Measurements from ENCODE around the gene NAV2.
A peak's percentile ranks its signal among the peaks of the same experiment; 100 is the strongest.

Gene NAV2

DNA sequence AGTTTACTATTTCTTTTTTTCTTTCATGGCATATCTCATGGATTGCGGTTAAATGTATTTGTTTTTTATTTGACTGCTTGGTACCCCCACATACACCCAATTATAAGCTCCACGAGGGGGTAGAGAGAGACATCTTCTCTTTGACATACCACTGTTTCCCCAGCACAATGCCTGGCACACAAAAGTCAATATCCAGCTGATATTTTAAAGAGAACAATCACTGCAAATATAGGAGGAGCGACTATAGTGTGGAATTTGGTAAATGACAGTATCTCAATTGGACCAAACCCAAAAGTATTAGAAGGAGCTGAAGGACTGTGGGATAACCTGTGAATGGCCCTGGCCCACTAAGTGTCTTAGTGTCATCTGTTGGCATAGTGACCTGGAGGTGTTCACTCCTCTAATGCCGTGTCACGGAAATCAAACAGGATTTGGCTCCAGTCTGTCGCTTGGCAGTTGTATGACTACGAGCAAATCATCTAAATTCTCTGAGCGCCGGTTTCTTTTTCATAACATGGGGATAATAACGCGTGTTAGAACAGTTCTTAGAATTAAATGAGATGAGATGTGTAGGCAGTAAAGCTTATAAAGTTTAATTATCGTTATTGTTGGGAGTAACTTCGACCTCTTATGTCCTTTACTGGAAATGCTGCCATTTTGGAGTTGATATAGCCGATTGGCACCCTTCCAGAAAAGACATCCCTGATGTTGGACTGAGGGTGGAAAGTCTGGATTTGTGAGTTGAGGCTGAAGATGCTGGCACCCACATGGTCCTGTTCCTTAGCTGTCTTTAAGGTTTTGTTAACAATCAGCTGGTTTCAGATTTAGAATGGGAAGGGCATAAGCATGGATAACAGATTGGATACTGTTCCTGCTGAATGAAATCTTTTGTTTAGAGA is 303.1 kb downstream of the NAV2 start:
- DNase-seq (ENCODE audit: low read depth, low spot score), result no peak

DNA sequence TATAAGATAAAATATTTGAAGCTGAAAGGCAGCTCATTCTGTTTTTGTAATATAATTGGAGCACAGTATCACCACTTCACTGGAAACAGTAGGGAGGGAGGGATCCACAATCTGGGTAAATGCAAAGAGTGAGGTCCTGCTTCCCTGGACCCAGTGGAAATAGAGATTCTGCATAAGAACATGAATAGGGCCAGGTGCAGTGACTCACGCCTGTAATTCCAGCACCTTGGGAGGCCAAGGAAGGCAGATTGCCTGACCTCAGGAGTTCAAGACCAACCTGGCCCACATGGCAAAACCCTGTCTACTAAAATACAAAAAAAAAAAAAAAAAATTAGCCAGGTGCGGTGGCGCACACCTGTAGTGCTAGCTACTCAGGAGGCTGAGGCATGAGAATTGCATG is 303.9 kb downstream of the NAV2 start:
- DNase-seq (ENCODE audit: low read depth, low spot score), result no peak

DNA sequence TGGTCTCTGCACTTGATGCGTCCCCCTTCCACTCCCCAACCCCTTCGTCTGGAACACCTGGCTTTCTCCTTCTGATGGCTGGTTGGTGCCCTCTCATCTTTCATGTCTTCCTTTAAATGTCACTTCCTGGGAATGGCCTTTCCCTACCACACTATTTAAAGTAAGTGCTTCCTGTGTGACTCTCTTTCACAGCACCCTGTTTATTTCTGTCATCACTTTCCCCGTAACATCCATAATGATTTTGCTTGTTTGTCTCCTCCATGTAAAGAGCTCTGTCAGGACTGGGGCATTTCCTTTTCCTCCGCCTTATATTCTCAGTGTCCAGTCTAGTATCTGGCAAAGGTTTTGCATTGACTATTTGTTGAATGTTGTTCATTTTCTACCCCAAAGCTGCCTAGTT is 304.7 kb downstream of the NAV2 start:
- DNase-seq (ENCODE audit: low read depth, low spot score), result no peak

DNA sequence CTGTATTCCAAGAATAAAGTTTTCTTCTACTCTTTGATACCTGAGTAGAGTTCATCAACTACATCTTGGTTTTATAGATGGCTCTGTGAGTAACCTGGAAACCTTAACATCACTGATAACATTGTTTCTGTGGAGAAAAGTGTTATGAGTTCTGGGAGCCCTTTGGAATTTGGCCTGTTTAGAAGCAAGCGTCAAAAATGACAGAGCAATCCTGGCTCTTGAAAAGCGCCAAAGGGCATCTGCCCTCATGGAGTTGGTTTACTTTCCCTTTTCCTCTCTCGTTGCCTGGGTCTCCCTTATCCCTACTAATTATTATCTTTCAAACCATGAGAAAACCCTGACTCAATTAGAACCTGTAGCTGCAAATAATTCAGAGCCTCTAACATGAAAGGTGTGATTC is 307.6 kb downstream of the NAV2 start:
- DNase-seq (ENCODE audit: low read depth, low spot score), result no peak

DNA sequence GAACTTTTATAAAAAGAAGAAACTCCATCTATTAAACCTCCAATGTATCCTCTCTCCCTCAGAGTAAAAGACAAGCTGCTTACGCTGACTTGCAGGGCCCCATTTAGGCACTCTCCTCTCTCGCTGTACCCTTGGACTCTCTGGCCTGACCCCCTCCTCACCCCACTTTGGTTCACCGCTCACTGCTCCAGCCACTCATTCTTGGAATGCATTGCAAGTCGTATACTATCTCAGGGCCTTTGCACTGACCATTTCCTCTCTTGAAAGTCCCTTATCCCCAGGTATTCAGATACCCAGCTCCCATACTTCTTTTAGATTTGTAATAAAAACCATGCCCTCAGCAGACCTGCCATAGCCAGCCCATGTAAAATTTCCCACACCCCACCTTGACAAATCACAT is 308.1 kb downstream of the NAV2 start:
- no peak for DNase-seq (ENCODE audit: low read depth, low spot score)

DNA sequence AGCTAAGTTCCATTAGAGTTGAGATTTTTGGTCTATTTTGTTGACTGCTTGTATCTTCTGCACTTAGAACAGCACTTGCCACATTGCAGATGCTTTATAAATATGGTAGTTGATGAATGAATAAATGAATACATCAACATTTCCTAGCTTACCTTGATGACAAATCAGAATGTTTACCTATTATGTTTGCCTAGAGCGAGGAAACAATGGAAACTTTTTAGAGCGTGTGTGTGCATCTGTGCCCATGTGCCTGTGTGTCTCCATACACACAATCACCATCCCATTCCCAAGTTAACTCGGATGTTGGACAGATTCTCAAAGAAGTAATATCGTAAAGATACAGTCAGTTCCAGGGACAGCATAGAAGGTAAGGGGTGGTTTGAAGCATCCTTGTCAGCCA is 308.6 kb downstream of the NAV2 start:
- DNase-seq (ENCODE audit: low read depth, low spot score), result no peak

DNA sequence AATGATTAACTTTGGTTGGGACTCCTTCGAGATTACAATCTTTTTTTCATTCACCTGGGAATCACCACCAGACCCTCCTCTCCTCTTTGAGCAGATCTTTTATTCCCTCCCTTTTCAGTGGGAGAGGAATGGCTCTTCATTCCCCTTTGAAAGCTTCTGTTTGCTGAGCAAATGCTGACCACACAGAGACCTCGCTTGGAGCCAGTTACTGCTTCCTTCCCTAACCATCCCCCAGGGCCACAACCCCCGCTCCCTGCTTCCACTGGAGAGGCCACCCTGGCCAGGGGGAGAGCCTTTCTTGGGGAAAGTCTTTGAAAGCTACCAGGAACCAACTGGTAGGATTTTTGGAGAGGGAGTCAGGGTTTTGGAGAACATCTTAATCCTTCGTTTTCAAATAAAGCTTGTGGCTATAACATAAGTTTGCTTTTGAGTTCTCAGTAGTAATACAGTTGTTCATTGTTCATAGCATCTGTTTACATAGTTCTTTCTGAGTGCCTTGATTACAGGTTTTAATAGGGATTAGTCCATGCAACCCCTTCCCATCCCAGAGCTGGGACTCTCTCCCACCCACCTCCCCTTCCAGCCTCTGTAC is 309.2 kb downstream of the NAV2 start:
- DNase-seq (ENCODE audit: low read depth, low spot score), result no peak

DNA sequence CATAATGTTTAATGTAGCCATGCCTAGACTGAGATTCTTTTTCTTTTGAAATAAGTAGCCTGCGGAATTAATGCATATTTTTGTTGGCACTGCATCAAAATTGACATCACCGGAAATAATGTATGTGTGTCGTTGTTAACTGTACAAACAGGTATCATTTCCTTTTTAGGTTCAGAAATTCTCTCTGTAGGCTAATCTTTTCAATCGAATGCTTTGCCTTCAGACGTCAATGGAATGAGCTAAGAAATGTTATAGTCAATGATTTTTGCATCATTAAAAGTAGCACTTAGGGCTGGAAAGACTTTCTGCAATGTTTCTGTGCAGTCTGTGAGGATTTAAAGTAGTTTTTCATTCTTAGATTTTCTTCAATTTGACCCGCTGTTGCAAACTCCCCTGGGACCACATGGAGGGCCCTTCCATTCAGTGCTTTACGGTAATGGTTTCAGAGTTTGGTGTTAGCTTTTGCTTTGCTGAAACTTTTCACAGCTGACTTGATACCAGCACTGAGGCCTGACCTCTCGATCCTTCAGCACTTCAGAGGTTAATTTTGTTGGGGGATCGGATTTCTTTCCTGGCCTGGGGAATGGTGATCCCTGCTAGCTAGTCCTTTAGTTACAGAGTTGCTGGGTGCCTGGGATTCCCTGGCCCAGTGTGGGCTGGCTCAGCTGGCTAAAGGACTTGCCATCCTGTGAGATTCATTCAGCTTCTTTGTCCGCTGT is 309.9 kb downstream of the NAV2 start:
- no peak for DNase-seq (ENCODE audit: low read depth, low spot score)

DNA sequence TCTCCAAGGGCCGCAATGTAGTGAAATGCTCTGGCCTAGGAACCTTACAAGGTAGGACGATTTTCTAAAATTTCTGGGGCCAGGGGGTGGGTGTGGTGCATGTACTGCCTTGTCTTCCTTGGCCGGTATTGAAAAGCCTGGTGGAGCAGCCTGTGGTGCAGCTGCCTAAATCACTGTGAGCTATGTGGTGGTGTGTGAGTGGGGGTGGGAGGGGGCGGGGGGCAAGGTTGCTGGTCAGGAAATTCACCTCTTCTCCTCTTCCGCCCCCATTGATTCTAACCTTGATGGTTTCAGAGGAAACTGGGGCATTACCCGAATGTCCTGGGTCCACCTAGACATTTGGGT is 310.4 kb downstream of the NAV2 start:
- no peak for DNase-seq (ENCODE audit: low read depth, low spot score)

DNA sequence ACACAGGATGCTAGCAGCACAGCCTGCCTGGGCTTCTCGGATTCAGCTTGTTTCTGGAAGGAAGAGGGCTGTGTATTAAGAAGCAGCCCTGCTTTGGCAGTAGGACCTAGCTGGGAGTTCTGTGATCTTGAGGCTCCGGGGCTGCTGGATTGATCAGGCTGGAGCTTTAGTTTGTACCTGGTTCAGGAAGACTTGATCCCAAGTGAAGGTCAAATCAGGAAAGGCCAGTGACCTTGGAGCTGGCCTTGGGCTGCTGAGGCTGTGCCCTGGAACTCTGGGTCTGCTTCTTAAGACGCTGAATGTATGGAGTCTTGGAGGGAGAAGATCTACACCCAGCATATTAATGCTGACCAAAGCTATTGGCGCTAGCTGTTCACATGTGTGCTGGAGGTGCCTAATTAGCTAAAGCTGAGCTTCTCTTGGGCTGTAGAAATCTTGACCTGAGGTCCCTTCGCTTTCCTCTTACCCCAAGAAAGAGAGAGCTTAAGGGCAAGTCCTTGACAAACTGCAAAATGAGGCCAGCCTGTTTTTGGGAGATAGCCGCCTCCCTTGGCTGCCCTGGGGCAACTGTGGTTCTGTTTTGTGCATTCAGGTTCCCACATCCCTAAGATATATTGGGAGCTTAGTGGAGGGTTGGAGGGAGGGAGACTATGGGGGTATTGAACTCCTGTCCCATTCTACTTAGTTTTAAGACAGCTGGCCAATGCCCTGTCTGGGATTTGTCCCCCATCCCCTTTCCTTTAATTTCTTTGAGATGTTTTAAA is 311.7 kb downstream of the NAV2 start:
- no peak for DNase-seq (ENCODE audit: low read depth, low spot score)

DNA sequence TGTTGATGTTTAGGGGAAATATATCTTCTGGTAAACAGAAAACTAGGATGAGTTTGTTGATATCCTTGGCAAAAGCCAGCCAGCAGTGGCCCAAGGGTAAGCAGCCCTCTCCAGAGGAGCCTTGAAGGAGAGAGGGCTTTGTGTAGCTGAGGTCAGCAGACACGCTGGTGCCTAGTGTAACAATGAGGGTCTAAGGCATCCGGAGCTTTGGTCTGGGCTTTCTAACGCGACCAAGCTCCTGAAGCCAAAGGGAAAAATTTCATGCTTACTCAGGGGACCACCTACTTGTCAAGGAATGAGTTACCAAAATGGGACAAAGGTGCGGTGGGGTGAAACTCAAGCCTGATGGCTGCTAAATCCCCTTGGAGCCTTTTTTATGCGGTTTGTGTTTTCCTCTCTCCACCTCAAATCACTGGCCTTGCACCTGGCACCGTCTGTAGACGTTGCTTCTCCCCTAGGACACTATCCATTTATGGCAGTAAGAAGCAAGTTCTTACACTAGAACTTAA is 312.7 kb downstream of the NAV2 start:
- no peak for DNase-seq (ENCODE audit: low read depth, low spot score)

DNA sequence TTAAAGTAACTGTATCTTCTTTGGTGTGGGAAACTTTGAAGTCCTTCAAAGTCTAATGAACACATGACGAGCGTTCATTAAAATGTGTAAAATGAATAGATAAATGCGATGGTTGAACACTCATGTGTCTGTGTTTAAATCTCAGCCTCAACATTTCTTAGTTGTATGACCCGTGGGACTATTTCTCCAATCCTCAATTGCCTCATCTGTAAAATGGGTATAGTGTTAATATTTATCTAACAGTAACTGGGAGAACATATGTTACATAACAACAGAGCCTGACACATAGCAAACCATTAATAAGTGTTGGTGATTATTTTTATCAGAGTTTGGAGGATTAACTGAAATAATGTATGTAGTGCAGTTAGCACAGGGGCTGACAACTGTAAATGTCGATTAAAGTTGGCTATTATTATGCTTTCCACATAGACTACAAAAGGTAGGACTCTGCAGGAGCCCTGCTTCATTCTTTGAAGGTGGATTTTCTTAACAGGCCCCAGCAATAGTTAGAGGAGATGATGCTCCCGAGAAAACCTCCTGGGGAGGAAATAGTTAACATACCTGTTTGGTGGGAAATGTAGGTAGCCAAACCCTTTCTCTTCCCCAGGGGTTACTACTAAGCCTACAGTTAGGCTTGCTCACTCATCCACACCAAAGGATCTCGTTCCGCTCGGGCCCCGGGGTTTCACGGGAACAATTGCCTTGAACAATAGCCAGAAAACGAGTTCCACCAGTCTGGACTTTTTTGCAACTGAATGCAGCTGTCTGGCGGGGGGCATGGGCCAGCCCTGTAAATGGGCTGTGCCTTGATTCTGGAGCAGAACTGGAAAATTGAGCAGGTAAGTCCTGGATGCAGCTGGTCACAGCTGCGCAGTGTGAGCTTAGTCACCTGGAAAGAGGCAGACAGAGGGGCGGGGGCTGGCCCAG is 314.3 kb downstream of the NAV2 start:
- no peak for DNase-seq (ENCODE audit: low read depth, low spot score)

DNA sequence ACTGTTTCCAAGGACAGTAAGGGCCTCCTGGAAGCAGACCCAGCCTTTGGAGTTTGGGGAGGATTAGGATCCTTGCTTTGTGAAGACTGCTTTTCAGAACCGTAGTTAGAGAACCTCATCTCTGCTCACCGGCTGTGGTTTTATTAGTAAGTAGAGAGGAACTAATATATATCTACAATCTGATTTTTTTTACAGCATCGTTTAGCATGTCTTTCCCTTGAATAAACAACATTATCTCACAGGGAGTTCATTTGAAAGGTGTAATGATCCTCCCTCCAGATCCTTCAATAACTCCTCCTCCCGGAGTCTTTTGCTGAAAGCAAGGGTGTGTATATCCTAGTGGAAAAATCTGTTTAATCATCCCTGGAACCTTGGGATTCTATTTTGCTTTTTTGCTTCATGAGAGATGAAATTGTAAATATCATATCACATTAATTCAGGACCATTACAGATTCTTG is 314.9 kb downstream of the NAV2 start:
- DNase-seq (ENCODE audit: low read depth, low spot score), result no peak

DNA sequence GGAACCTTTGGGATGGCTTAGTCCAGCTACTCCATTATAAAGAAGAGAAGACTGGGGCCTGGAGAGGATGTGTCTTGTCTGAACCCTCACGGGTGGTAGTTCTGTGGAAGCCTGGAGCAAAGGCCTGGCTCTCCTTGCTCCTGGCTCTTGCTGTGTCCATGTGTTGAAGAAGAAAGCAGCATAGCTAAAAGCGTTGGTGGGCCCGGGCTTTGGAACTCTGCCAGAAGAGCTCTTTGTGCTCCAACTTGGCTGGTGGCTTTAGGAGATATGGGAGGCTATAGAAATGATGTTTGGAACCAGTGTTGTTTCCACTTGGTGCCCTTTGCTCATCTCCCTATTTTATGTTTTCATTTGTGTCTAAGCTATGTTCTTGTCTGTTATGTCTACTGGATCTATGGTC is 316.6 kb downstream of the NAV2 start:
- DNase-seq (ENCODE audit: low read depth, low spot score), result no peak

DNA sequence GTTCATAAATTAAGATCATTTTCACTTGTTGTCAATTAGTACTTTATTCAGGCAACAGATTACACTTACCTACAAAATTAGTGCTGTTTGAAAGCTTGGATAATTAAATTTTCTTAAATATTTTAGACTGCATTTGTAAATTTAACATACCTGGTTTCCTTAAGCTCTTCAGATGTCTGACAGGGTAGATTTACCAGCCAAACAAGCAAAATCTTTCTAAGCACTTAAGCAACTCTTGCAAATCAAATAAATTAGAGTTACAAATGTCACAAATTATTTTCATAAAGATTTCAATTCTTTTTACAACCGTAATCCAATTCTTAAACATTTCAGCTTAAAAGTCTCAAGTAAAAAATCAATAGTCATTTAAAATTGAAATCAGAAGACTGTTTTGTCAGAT is 317.8 kb downstream of the NAV2 start:
- no peak for DNase-seq (ENCODE audit: low read depth, low spot score)

DNA sequence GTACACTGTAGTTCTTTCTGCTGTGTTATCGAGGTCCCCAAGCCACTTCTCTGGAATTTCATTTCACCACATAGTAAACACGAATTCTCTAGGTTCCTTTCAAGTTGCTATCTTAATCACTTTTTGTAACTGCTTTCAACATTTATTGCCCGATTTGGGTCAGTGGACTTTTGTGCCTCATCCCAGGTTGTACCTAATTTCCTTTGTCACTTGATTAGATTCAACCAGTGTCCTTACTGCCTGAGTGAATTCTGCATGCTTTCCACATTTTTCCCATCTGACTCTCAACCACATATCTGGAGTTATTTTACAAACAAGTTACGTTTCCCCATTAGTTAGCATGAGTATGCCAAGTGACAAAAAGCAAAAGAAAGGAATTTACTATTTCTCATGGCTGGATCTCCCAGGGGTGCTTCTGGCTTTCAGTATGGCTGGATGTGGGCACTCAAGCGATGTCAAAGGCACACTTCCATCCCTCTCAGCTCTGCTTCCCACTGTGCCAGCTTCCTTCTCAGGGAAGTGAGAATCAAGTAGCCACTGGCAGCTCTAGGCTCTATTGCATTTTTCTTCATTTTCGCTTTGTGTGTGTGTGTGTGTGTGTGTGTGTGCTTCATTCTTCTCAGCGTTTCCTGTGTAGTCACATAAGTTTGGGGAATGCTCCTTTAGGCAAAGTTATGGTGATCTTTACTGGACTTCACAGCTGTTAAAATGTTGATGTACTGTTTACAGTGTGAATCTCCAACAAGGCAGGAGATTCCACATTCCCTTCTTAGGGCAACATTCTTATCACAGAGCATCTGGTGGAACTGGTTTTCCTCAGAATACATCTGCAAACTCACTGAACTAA is 318.7 kb downstream of the NAV2 start:
- peak; percentile 54 for DNase-seq (ENCODE audit: low read depth, low spot score)

DNA sequence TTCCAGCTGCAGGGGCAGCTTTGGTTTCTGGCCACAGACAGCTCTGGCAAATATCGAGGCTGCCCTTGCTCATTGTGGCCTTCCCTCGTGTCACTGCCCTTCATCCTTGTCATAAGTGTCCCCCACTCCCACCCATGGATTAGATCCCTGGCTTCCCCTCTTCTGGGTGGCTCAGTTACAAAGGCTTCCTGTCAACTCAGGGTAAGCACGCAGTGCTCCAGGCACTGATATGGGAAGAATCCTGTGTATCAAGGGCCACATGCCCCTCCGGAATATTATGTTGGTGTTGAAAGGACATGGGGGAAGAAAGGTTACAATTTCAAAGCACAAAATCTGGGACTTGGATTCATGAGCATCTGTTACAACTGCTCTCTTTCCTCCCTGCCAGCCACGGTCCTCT is 319.5 kb downstream of the NAV2 start:
- no peak for DNase-seq (ENCODE audit: low read depth, low spot score)

DNA sequence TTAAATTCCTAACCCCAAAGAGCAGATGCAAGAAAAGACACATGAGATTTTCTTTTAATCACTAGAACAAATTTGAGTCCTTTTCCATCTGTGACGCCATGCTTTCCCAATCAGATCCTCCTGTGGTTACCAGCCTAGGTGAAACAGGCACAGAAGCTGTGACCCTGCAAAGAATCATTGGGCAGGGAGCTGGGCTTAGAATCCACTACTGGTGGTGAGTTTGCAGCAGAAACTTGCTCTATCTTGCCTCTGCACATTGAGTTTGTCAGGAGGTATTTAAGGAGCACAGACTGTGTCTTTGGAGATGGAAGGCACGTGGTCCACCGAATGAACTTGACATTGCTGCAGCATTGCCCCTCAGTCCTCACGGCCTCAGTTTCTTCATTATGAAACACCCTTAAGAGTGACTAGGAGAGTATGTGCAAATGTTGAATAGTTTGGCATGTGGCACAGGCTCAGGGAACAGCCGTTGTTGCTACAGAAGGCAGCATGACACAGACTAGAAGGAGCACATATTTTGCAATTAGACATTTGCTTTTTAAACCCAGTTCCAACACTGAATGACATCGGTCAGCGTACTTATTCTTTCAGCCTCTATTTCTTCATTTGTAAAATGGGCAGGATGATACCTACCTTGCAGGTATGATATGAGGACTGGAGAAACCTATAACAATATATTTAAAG is 320.1 kb downstream of the NAV2 start:
- no peak for DNase-seq (ENCODE audit: low read depth, low spot score)

DNA sequence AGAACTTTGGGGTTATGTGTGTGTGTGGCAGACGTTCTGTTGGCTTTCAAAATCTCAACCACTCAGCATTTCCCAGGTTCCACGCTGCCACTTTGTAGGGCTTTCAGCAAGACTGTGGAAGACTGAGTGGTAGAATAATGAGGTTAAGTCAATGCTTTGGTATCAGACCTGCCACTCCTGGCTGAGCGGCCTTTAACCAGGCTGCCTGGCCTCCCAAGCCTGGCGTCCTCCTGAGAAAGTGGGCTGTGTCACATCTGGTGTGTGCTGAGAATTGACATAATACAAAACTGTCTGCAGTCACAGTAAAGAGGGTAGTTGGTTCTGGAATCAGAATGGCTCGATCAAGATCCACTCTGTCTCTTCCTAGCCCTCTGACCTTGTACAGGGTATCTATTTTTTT is 321.2 kb downstream of the NAV2 start:
- no peak for DNase-seq (ENCODE audit: low read depth, low spot score)

Data from smooth muscle cell of the brain vasculature (primary cell).